Measurements from ENCODE around the gene SLC41A3.

GRCh38 chr3:126026761-126027160, 57.2 kb downstream of the SLC41A3 start:
- no peak for TF ChIP-seq CTCF (IDR thresholded peaks at IDR 0.05)
- TF ChIP-seq HMGXB4 (CRISPR knock-in tag; IDR thresholded peaks at IDR 0.05; ENCODE audit: borderline replicate concordance) = no peak
- TF ChIP-seq POLR2A (IDR thresholded peaks at IDR 0.05; ENCODE audit: low read length) = no peak
- no peak for TF ChIP-seq JUNB (IDR thresholded peaks at IDR 0.05)
- TF ChIP-seq REST (IDR thresholded peaks at IDR 0.05) = no peak
- no peak for TF ChIP-seq SMC3 (IDR thresholded peaks at IDR 0.05)
